Epithelial cell of proximal tubule (primary cell): ENCODE data around the gene TTYH1. TPM values are rescaled to one million over a fixed set of nuclear protein-coding genes. Genes with fewer than 3 reads are reported as not detected.

Experiments used
- DNase-seq: peaks from one replicate; pipeline ENCODE4 v3.0.0-alpha.2; 2011; ENCODE audit warnings: low read depth
- H3K4me3 ChIP-seq: 2 replicates; pipeline ENCODE4 v1.5.1; 2011; ENCODE audit warnings: low read depth, mild to moderate bottlenecking, low read length
- CTCF ChIP-seq: conservative IDR thresholded peaks from 2 replicates; pipeline ENCODE4 v1.5.1; 2012; ENCODE audit warnings: low read depth, mild to moderate bottlenecking, low read length
- total RNA-seq: library from RNA; depleted of rRNA; stranded (reverse); fragments of >200 nt; gene quantifications from 2 replicates; pipeline ENCODE4 v1.2.3, GENCODE V29; 2015

TTYH1 gene
- total RNA-seq, 1 donor from 2014 or later, result 3.6 TPM

- H3K4me3 ChIP-seq, result no peak overlapping the region
- no peak for DNase-seq
- no peak for TF ChIP-seq CTCF
Measured at GRCh38 chr19:54400913-54401312, 14.4 kb upstream of the TTYH1 start.

GRCh38 chr19:54403054-54403453 lies 12.2 kb upstream of the TTYH1 start:
- H3K4me3 ChIP-seq, result no peak overlapping the region
- DNase-seq, result no peak
- TF ChIP-seq CTCF, result no peak

- TF ChIP-seq CTCF, result no peak
Measured at GRCh38 chr19:54405628-54406027, 9.6 kb upstream of the TTYH1 start.

GRCh38 chr19:54407780-54408179 lies 7.5 kb upstream of the TTYH1 start:
- no peak for DNase-seq
- no peak overlapping the region for H3K4me3 ChIP-seq
- TF ChIP-seq CTCF, result no peak

More at GRCh38 chr19:54405628-54406027, 9.6 kb upstream of the TTYH1 start:
- no peak for DNase-seq
- no peak overlapping the region for H3K4me3 ChIP-seq

GRCh38 chr19:54408456-54409026 lies 6.7 kb upstream of the TTYH1 start:
- no peak for TF ChIP-seq CTCF
- DNase-seq, result no peak
- H3K4me3 ChIP-seq, result no peak overlapping the region

GRCh38 chr19:54411033-54411432 lies 4.2 kb upstream of the TTYH1 start:
- DNase-seq, result no peak
- no peak overlapping the region for H3K4me3 ChIP-seq
- TF ChIP-seq CTCF, result no peak

GRCh38 chr19:54412877-54413276 lies 2.4 kb upstream of the TTYH1 start:
- TF ChIP-seq CTCF, result no peak
- no peak overlapping the region for H3K4me3 ChIP-seq
- no peak for DNase-seq
